Mucosa of rectum (tissue), 2 donors: ENCODE results near the gene ZNF330.

Experiments
- H3K27ac ChIP-seq, 2 donors: one replicate each; pipeline ENCODE4 v1.7.0; 2013; ENCODE audit warnings: inconsistent platforms in 2 of 2, low read depth in 2 of 2, low read length in 2 of 2
- H3K27me3 ChIP-seq, 2 donors: one replicate each; pipeline ENCODE4 v1.7.0; 2013; ENCODE audit warnings: low read length in 2 of 2; ENCODE audit not compliant: control insufficient read depth in 2 of 2, insufficient read depth in 2 of 2
- H3K36me3 ChIP-seq, 2 donors: one replicate each; pipeline ENCODE4 v1.7.0; 2013; ENCODE audit warnings: low read length in 2 of 2; ENCODE audit not compliant: control insufficient read depth in 2 of 2, insufficient read depth in 2 of 2
- H3K4me1 ChIP-seq, 2 donors: one replicate each; pipeline ENCODE4 v1.7.0; 2013; ENCODE audit warnings: low read length in 2 of 2, mild to moderate bottlenecking in 1 of 2; ENCODE audit not compliant: control insufficient read depth in 2 of 2, insufficient read depth in 2 of 2
- H3K4me3 ChIP-seq, 2 donors: one replicate each; pipeline ENCODE4 v1.7.0; 2013; ENCODE audit warnings: low read length in 2 of 2
- H3K9ac ChIP-seq, 2 donors: one replicate each; pipeline ENCODE4 v1.7.0; 2013; ENCODE audit warnings: low read length in 2 of 2, low read depth in 1 of 2, mild to moderate bottlenecking in 1 of 2
- H3K9me3 ChIP-seq, 2 donors: one replicate each; pipeline ENCODE4 v1.7.0; 2013; ENCODE audit warnings: low read length in 2 of 2; ENCODE audit not compliant: control insufficient read depth in 2 of 2
- donor health status: healthy.
- donor health status: Normal muscosa, but diverticular disease.

The ZNF330 gene

GRCh38 chr4:141254326-141254725, 33.6 kb downstream of the ZNF330 start:
- H3K4me1 ChIP-seq = no peaks in the 10 kb centered on the region
- no peaks in the 10 kb centered on the region for H3K36me3 ChIP-seq
- no peak overlapping the region for H3K27ac ChIP-seq
- H3K9ac ChIP-seq = no peak overlapping the region
- no peaks in the 10 kb centered on the region for H3K9me3 ChIP-seq
- no peak overlapping the region for H3K4me3 ChIP-seq
- H3K27me3 ChIP-seq = no peaks in the 10 kb centered on the region

DNA sequence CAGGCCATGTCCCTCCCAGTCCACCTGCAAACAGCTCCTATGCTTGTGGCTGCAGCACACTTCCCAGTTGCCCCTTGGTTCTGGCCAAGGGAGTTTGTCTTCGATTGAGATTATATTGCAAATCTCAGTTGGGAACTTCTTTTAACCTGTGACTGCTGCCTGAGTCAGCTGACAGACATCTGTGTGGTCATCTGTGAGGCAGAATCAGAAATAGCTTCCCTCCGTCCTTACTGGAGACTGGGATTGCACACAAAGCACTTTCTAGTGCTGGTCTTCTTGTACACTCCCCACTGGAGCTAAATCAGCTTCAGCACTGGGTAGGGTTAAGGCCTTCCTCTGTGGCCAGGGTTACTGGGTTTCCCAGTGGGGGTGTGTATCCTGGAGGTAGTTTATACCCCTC, 34.3 kb downstream of the ZNF330 start:
- no peaks in the 10 kb centered on the region for H3K27me3 ChIP-seq
- H3K36me3 ChIP-seq = no peaks in the 10 kb centered on the region
- H3K9ac ChIP-seq = no peak overlapping the region
- no peak overlapping the region for H3K27ac ChIP-seq
- no peaks in the 10 kb centered on the region for H3K9me3 ChIP-seq
- H3K4me3 ChIP-seq = no peak overlapping the region
- H3K4me1 ChIP-seq = no peaks in the 10 kb centered on the region

GRCh38 chr4:141258558-141258957, 37.9 kb downstream of the ZNF330 start:
- Histone ChIP-seq H3K4me3 (no peak overlapping the region), H3K27ac (no peak overlapping the region), H3K4me1 (no peaks in the 10 kb centered on the region), H3K9ac (no peak overlapping the region), H3K9me3 (no peaks in the 10 kb centered on the region), H3K27me3 (no peaks in the 10 kb centered on the region), H3K36me3 (no peaks in the 10 kb centered on the region)

GRCh38 chr4:141275834-141276233, 55.1 kb downstream of the ZNF330 start:
- H3K4me3 ChIP-seq = no peak overlapping the region
- H3K27ac ChIP-seq = no peak overlapping the region
- no peak overlapping the region for H3K9ac ChIP-seq
- no peaks in the 10 kb centered on the region for H3K27me3 ChIP-seq
- H3K9me3 ChIP-seq = no peaks in the 10 kb centered on the region
- no peaks in the 10 kb centered on the region for H3K36me3 ChIP-seq
- no peaks in the 10 kb centered on the region for H3K4me1 ChIP-seq

- Histone ChIP-seq H3K27ac (no peak overlapping the region), H3K36me3 (no peaks in the 10 kb centered on the region), H3K4me1 (no peaks in the 10 kb centered on the region), H3K4me3 (no peak overlapping the region), H3K9ac (no peak overlapping the region), H3K9me3 (no peaks in the 10 kb centered on the region), H3K27me3 (no peaks in the 10 kb centered on the region)
Measured at GRCh38 chr4:141283152-141283551, 62.5 kb downstream of the ZNF330 start.

DNA sequence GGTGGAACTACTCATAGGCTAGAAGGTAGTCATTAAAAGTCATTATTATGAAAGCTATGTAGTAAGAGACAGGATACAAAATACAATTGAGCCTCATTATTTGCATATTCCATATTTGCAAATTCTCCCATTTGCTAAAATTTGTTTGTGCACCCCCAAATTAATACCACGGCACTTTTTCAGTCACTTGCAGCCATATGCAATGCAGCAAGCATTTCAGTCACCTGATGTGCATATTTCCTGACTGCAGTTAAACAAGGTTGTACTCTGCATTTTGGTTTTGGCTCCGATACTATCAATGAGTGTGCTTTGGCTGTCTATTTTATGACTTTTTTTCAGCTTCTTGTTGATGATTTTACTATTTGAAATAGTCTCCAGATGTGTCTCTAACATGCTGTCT, 62.9 kb downstream of the ZNF330 start:
- H3K9me3 ChIP-seq = no peaks in the 10 kb centered on the region
- H3K4me1 ChIP-seq = no peaks in the 10 kb centered on the region
- H3K4me3 ChIP-seq = no peak overlapping the region
- H3K36me3 ChIP-seq = no peaks in the 10 kb centered on the region
- no peak overlapping the region for H3K27ac ChIP-seq
- H3K27me3 ChIP-seq = no peaks in the 10 kb centered on the region
- H3K9ac ChIP-seq = no peak overlapping the region
